Adrenal gland (tissue), 12 donors: ENCODE measurements around the gene AIFM2. TPM values are rescaled to one million over a fixed set of nuclear protein-coding genes. Genes with fewer than 3 reads are reported as not detected.

Experiments used
- DNase-seq, 7 donors: peaks; one replicate each; pipeline ENCODE4 v3.0.0-alpha.2; 2019 to 2020
- H3K27ac ChIP-seq, 5 donors: fragments of 200-600 bp; sonication (generic) in 4 of 5; 1 replicate in 3 of 5; 2 replicates in 2 of 5; pipeline versions ENCODE4 v1.5.1 to v1.8.0; 2016 to 2020; ENCODE audit warnings: mild to moderate bottlenecking in 1 of 5
- H3K27me3 ChIP-seq: fragments of 200-600 bp; 2 replicates; pipeline ENCODE4 v1.8.0; 2021
- H3K36me3 ChIP-seq, 2 donors: fragments of 200-600 bp; replicated peaks in 1 of 2; 1 replicate in 1 of 2; 2 replicates in 1 of 2; pipeline versions ENCODE4 v1.5.1 to v1.8.0; 2018 to 2022
- H3K4me1 ChIP-seq, 2 donors: fragments of 200-600 bp; replicated peaks in 1 of 2; 1 replicate in 1 of 2; 2 replicates in 1 of 2; pipeline versions ENCODE4 v1.5.1 to v1.8.0; 2018 to 2021
- H3K4me3 ChIP-seq, 4 donors: fragments of 200-600 bp; sonication (generic) in 3 of 4; one replicate each; pipeline ENCODE4 v1.5.1; 2016 to 2018
- H3K9me3 ChIP-seq, 3 donors: fragments of 200-600 bp; sonication (generic) in 1 of 3; replicated peaks in 1 of 3; 1 replicate in 2 of 3; 2 replicates in 1 of 3; pipeline versions ENCODE4 v1.5.1 to v1.8.0; 2016 to 2021
- CTCF ChIP-seq, 6 experiments: fragments of 450-650 bp in 4 of 6; fragments of 200-600 bp in 2 of 6; sonication (generic) in 1 of 6; IDR thresholded peaks; 1 replicate in 5 of 6; 2 replicates in 1 of 6; pipeline versions ENCODE4 v1.5.1 to v1.8.0; 2016 to 2021; ENCODE audit warnings: antibody characterized with exemption in 6 of 6, mild to moderate bottlenecking in 2 of 6, moderate library complexity in 1 of 6
- POLR2A ChIP-seq, 2 donors: fragments of 450-650 bp; IDR thresholded peaks; one replicate each; pipeline ENCODE4 v1.6.1; 2017; ENCODE audit warnings: antibody characterized with exemption in 2 of 2, mild to moderate bottlenecking in 2 of 2, moderate library complexity in 1 of 2
- WGBS, 4 donors: extraction: QIAGEN DNeasy Blood & Tissue Kit in 2 of 4; methylation state at CpG; one replicate each; pipeline versions ENCODE4 v1.1.5 to v1.1.7; 2013 to 2017; 5-methylcytosine and 5-hydroxymethylcytosine counted together
- intact Hi-C, 2 donors: fragments of 100-400 bp; cut with DNase I; formaldehyde crosslinking; loops; one replicate each; pipeline versions ENCODE4 v1.14.1 to v1.15.0; 2022 to 2023
- polyA plus RNA-seq, 3 donors: library from polyadenylated mRNA; stranded (reverse); fragments of 200-250 nt in 2 of 3; fragments of 350-450 nt in 1 of 3; fragmentation: Illumina TruSeq in 1 of 3; extraction: RNeasy Lipid Tissue Mini Kit (QIAGEN cat#74804) in 1 of 3; gene quantifications; one replicate each; pipeline ENCODE4 v1.2.3, GENCODE V29; 2013 to 2014
- total RNA-seq, 9 donors: library from RNA; depleted of rRNA in 4 of 9; stranded (reverse); fragments of >200 nt in 4 of 9; fragments of 120-200 nt in 1 of 9; fragmentation: NEBNext Ultra II Directional in 1 of 9; extraction: Animal tissue kit (Norgen Biotek cat#: 25700) in 1 of 9; gene quantifications; one replicate each; pipeline versions ENCODE4 v1.1.0 to v1.2.4, GENCODE V29; 2013 to 2023
- donor health status: healthy with polysubstance abuse.
- donor health status: Bipolar disorder and iron deficiency.
- donor health status: DM: yes; HTN: yes; CAD: no.
- donor health status: DM: no; HTN: no; CAD: no.
- donor health status: DM: no; HTN: no; CAD: no.
- donor health status: DM: yes; HTN: yes; CAD: no.

Gene AIFM2
- total and polyA plus RNA-seq, 12 donors = 7.4 to 31.2 (median 12.7) TPM

- Histone ChIP-seq H3K36me3 (peaks cover 0 to 9% of the 10 kb centered on the region in 2 donors), H3K27me3 (no peaks in the 10 kb centered on the region), H3K4me3 (no peak overlapping the region), H3K4me1 (peaks cover 0 to 5% of the 10 kb centered on the region in 2 donors), H3K27ac (no peak overlapping the region), H3K9me3 (no peaks in the 10 kb centered on the region)
- no peak for TF ChIP-seq CTCF (IDR thresholded peaks at IDR 0.05)
- TF ChIP-seq POLR2A (IDR thresholded peaks at IDR 0.05) = no peak
- WGBS, 4 donors = 90 to 100% (median 92%) methylated on average over 6 to 11 of the region's 11 CpGs
- intact Hi-C loops = no loop called here
- DNase-seq = peak in 1 of 7 donors; percentile 38
Measured at GRCh38 chr10:70139151-70139996, 6.7 kb upstream of the AIFM2 start.

- 92 to 99% (median 95%) methylated on average over 11 to 14 of the region's 14 CpGs for WGBS, 4 donors
- Histone ChIP-seq H3K4me1 (peaks cover 2 to 5% of the 10 kb centered on the region in 2 donors), H3K27ac (no peak overlapping the region), H3K36me3 (peaks cover 0 to 9% of the 10 kb centered on the region in 2 donors), H3K4me3 (no peak overlapping the region), H3K9me3 (no peaks in the 10 kb centered on the region), H3K27me3 (no peaks in the 10 kb centered on the region)
- intact Hi-C loops = no loop called here
- peak in 1 of 7 donors; percentile 41 for DNase-seq
- TF ChIP-seq CTCF (IDR thresholded peaks at IDR 0.05) (no peak), POLR2A (IDR thresholded peaks at IDR 0.05) (no peak)
Measured at GRCh38 chr10:70137927-70138883, 5.6 kb upstream of the AIFM2 start.

GRCh38 chr10:70137135-70137534 is 4.5 kb upstream of the AIFM2 start:
- Histone ChIP-seq H3K4me3 (no peak overlapping the region), H3K36me3 (peaks cover 0 to 9% of the 10 kb centered on the region in 2 donors), H3K9me3 (no peaks in the 10 kb centered on the region), H3K27me3 (no peaks in the 10 kb centered on the region), H3K27ac (no peak overlapping the region), H3K4me1 (peaks cover 5 to 6% of the 10 kb centered on the region in 2 donors)
- no peak for TF ChIP-seq CTCF (IDR thresholded peaks at IDR 0.05)
- no peak for TF ChIP-seq POLR2A (IDR thresholded peaks at IDR 0.05)
- intact Hi-C loops = no loop called here
- 86 to 93% (median 89%) methylated on average over 9 of the region's 9 CpGs for WGBS, 4 donors
- no peak for DNase-seq

GRCh38 chr10:70135684-70136083 is 3.1 kb upstream of the AIFM2 start:
- TF ChIP-seq POLR2A (IDR thresholded peaks at IDR 0.05) = no peak
- TF ChIP-seq CTCF (IDR thresholded peaks at IDR 0.05) = no peak
- H3K36me3 ChIP-seq = peaks cover 0 to 9% of the 10 kb centered on the region in 2 donors
- H3K4me1 ChIP-seq = peaks cover 2 to 18% of the 10 kb centered on the region in 2 donors
- H3K4me3 ChIP-seq = no peak overlapping the region
- no peaks in the 10 kb centered on the region for H3K9me3 ChIP-seq
- intact Hi-C loops = no loop called here
- DNase-seq = peak in 2 of 7 donors; percentile 12 to 44
- 81 to 87% (median 83%) methylated on average over 7 of the region's 7 CpGs for WGBS, 4 donors
- H3K27ac ChIP-seq = no peak overlapping the region
- no peaks in the 10 kb centered on the region for H3K27me3 ChIP-seq
